Glomerular visceral epithelial cell (primary cell): ENCODE data around the gene RBBP8.
A peak's percentile ranks its signal among the peaks of the same experiment; 100 is the strongest.
"Not testable (repeated sequence)": the region's sequence is repeated elsewhere in the genome, so short reads cannot be mapped to it uniquely, and the experiment has no call there.

Experiments used
- DNase-seq: peaks from one replicate; pipeline ENCODE4 v3.0.0-alpha.2; 2016; ENCODE audit errors: extremely low spot score

RBBP8 gene

GRCh38 chr18:22933206-22933965, at the start of gene RBBP8:
TSS of gene RBBP8 (plus strand) at chr18:22933328. CDS start at chr18:22936852, 3,524 bp downstream.
- peak; percentile 84 for DNase-seq

GRCh38 chr18:22883827-22884226, 49.3 kb upstream of the RBBP8 start:
- no peak for DNase-seq

- not testable (repeated sequence) for DNase-seq
Measured at GRCh38 chr18:22885694-22886093, 47.4 kb upstream of the RBBP8 start.

- DNase-seq, result no peak
Measured at GRCh38 chr18:22899421-22899820, 33.7 kb upstream of the RBBP8 start.

- DNase-seq, result no peak
Measured at GRCh38 chr18:22900558-22901238, 32.4 kb upstream of the RBBP8 start.

GRCh38 chr18:22902093-22902492, 31.0 kb upstream of the RBBP8 start:
- no peak for DNase-seq

GRCh38 chr18:22903248-22903647, 29.9 kb upstream of the RBBP8 start:
- not testable (repeated sequence) for DNase-seq

- no peak for DNase-seq
Measured at GRCh38 chr18:22912149-22912548, 21.0 kb upstream of the RBBP8 start.

GRCh38 chr18:22912835-22913234, 20.3 kb upstream of the RBBP8 start:
- peak; percentile 60 for DNase-seq

- DNase-seq, result no peak
Measured at GRCh38 chr18:22913861-22914260, 19.3 kb upstream of the RBBP8 start.

- peak; percentile 44 for DNase-seq
Measured at GRCh38 chr18:22914633-22915032, 18.5 kb upstream of the RBBP8 start.

GRCh38 chr18:22915337-22915736, 17.8 kb upstream of the RBBP8 start:
- no peak for DNase-seq

- no peak for DNase-seq
Measured at GRCh38 chr18:22921772-22922171, 11.4 kb upstream of the RBBP8 start.

GRCh38 chr18:22924589-22924988, 8.5 kb upstream of the RBBP8 start:
- no peak for DNase-seq

GRCh38 chr18:22926454-22926853, 6.7 kb upstream of the RBBP8 start:
- no peak for DNase-seq

GRCh38 chr18:22928339-22928738, 4.8 kb upstream of the RBBP8 start:
- DNase-seq, result no peak

GRCh38 chr18:22930089-22930713, 2.9 kb upstream of the RBBP8 start:
- DNase-seq, result peak; percentile 70

GRCh38 chr18:22932885-22933205, 283 bp upstream of the RBBP8 start:
- no peak for DNase-seq

GRCh38 chr18:22933966-22934423, 867 bp downstream of the RBBP8 start:
- DNase-seq, result no peak

- no peak for DNase-seq
Measured at GRCh38 chr18:22934789-22935188, 1.7 kb downstream of the RBBP8 start.

- DNase-seq, result no peak
Measured at GRCh38 chr18:22935431-22935830, 2.3 kb downstream of the RBBP8 start.

GRCh38 chr18:22936515-22936914, 3.4 kb downstream of the RBBP8 start:
- DNase-seq, result no peak

- no peak for DNase-seq
Measured at GRCh38 chr18:22939649-22940048, 6.5 kb downstream of the RBBP8 start.
